ENCODE data around the gene DROSHA. TPM values are rescaled to one million over a fixed set of nuclear protein-coding genes. Genes with fewer than 3 reads are reported as not detected.

DROSHA gene
- total and polyA plus RNA-seq, 2 of the 4 experiments (the other 2 are of a cell fraction): 36.4 to 36.5 TPM

DNA sequence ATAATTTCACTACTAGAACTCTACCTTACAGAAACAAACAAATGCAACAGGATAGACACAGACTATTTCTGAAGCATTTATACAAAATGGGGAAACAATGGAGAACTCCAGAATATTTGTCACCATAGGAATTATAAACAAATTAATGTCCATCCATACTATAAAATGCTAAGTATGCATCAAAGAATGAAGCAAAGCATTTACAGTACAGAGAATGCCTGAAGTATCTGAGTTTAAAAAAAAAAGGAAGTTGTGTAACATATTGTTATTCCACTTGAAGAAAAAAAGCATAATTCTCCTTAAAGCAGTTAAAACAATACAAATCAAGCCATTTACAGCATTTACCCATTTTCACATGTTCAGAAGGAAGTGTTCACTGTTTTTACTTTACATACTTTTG is 53.0 kb downstream of the DROSHA start:
- in situ Hi-C loops (cut with MboI; ENCODE audit: low sequenced_read_pairs): loop anchor here (25.0 kb wide), 3 partner anchors 692 to 1442 kb away; no protein-coding TSS in a partner anchor
- H3K18ac ChIP-seq (ENCODE audit: low read depth, low read length): peak overlapping the region; percentile 79; the same call in 1 of the 2 replicates
- peak overlapping the region; percentile 99 for H2BK5ac ChIP-seq (ENCODE audit: low read depth, low read length, poor library complexity, severe bottlenecking)
- H3K4ac ChIP-seq (ENCODE audit: low read depth, low read length): peak overlapping the region; percentile 86; the same call in 1 of the 2 replicates
- H4K91ac ChIP-seq (ENCODE audit: insufficient read depth, low read depth, low read length): peak overlapping the region; percentile 31; the same call in 1 of the 2 replicates
- no peak overlapping the region for H2AFZ ChIP-seq (replicated peaks; ENCODE audit: low read length, poor library complexity)
- H2BK20ac ChIP-seq (ENCODE audit: low read depth, low read length): peak overlapping the region; percentile 69; the same call in 1 of the 2 replicates
- H3K79me1 ChIP-seq (ENCODE audit: low read depth in 1 of 2, low read length in 2 of 2): peaks cover 2 to 32% of the 10 kb centered on the region in 2 experiments; a peak in 2 of 4 replicates
- H3K9me3 ChIP-seq (ENCODE audit: control insufficient read depth, insufficient read depth, low read length): no peaks in the 10 kb centered on the region
- ChIA-PET POLR2A (ENCODE audit: unreplicated experiment) (no interaction called here), CTCF (no interaction called here)
- H2AK9ac ChIP-seq (replicated peaks; ENCODE audit: low read depth, low read length, poor library complexity): no peak overlapping the region
- H4K5ac ChIP-seq (ENCODE audit: low read depth, low read length): peak overlapping the region; percentile 84
- H2BK120ac ChIP-seq (ENCODE audit: low read depth, low read length): peak overlapping the region; percentile 93
- no peaks in the 10 kb centered on the region for H3K27me3 ChIP-seq (ENCODE audit: control insufficient read depth, insufficient read depth, low read length)
- H3K27ac ChIP-seq (ENCODE audit: insufficient read depth, low read length): peak overlapping the region; percentile 87; the same call in 1 of the 2 replicates
- 0 out of 3 replicates have a peak overlapping the region, but pooled peaks have one; percentile 10 for H2BK15ac ChIP-seq (ENCODE audit: low read depth, low read length)
- DNase-seq (no peak), ATAC-seq (ENCODE audit: low read depth) (peak; percentile 5)
- no peak overlapping the region for H3K4me3 ChIP-seq (ENCODE audit: insufficient read depth, low read depth, low read length)
- no peak overlapping the region; the same call in 1 of the 2 replicates for H3K23ac ChIP-seq (ENCODE audit: low read depth, low read length)
- H3K9ac ChIP-seq (ENCODE audit: low read depth, low read length): peak overlapping the region; percentile 34; the same call in 1 of the 2 replicates
- no TSS peak for BruUV-seq (replicated peaks)
- H3K9me1 ChIP-seq (ENCODE audit: insufficient read depth, low read length): peaks cover 13% of the 10 kb centered on the region
- peak overlapping the region; percentile 59; the same call in 1 of the 2 replicates for H3K4me2 ChIP-seq (ENCODE audit: low read depth, low read length)
- 0 out of 2 replicates have a peak overlapping the region, but pooled peaks have one; percentile 23 for H2AK5ac ChIP-seq (ENCODE audit: low read depth, low read length)
- peak overlapping the region in 1 of 2 experiments; percentile 76; a peak in 1 of 4 replicates for H4K8ac ChIP-seq (ENCODE audit: low read depth in 2 of 2, low read length in 2 of 2)
- peaks cover 22% of the 10 kb centered on the region for H3K4me1 ChIP-seq (ENCODE audit: control insufficient read depth, insufficient read depth, low read length)
- TF ChIP-seq MAZ (IDR thresholded peaks at IDR 0.05; ENCODE audit: borderline replicate concordance, low read depth, low read length) (no peak), CEBPB (IDR thresholded peaks at IDR 0.05; ENCODE audit: low read depth, low read length) (peak; percentile 57; the same call in 1 of the 2 replicates)
- dilution Hi-C loops (cut with HindIII; ENCODE audit: low sequenced_read_pairs, unreplicated experiment): no loop called here
- intact Hi-C loops (cut with micrococcal nuclease): loop anchor here (5.0 kb wide), 1 partner anchor 117 kb away; no protein-coding TSS in a partner anchor
- 0 out of 2 replicates have a peak overlapping the region, but pooled peaks have one; percentile 57 for H3K14ac ChIP-seq (replicated peaks; ENCODE audit: low read depth, low read length)
- H3K36me3 ChIP-seq (ENCODE audit: control insufficient read depth, insufficient read depth, low read length): peaks cover 12% of the 10 kb centered on the region
- H4K20me1 ChIP-seq (ENCODE audit: insufficient read depth, low read length): no peaks in the 10 kb centered on the region
- no peak overlapping the region for H3K56ac ChIP-seq (ENCODE audit: extremely low read depth, insufficient read depth, low read length)
